HG02763 (cell line): ENCODE measurements around the gene ALDH1B1.

Source experiments
- ATAC-seq: cut with Tn5 transposase; IDR thresholded peaks from one replicate; pipeline ENCODE4 v1.9.1; 2021; ENCODE audit warnings: mild to moderate bottlenecking, moderate library complexity; ENCODE audit not compliant: unreplicated experiment

ALDH1B1 gene

GRCh38 chr9:38413283-38413682 is 20.8 kb downstream of the ALDH1B1 start:
- ATAC-seq = no peak

- ATAC-seq = no peak
These were observed 21.7 kb downstream of the ALDH1B1 start for GRCh38 chr9:38414040-38414723.

GRCh38 chr9:38415856-38416255 is 23.4 kb downstream of the ALDH1B1 start:
- ATAC-seq = no peak

- ATAC-seq = no peak
These were observed 24.0 kb downstream of the ALDH1B1 start for GRCh38 chr9:38416461-38416860.

- no peak for ATAC-seq
These were observed 24.8 kb downstream of the ALDH1B1 start for GRCh38 chr9:38417003-38417945.

- no peak for ATAC-seq
These were observed 25.9 kb downstream of the ALDH1B1 start for GRCh38 chr9:38418366-38418765.

GRCh38 chr9:38419181-38419580 is 26.7 kb downstream of the ALDH1B1 start:
- no peak for ATAC-seq

- ATAC-seq = no peak
These were observed 29.2 kb downstream of the ALDH1B1 start for GRCh38 chr9:38421498-38422211.

- ATAC-seq = no peak
These were observed 30.2 kb downstream of the ALDH1B1 start for GRCh38 chr9:38422555-38423260.

- ATAC-seq = no peak
These were observed 30.9 kb downstream of the ALDH1B1 start for GRCh38 chr9:38423273-38423972.

GRCh38 chr9:38423973-38424843 is 31.7 kb downstream of the ALDH1B1 start, which contains the start of gene IGFBPL1:
TSS of gene IGFBPL1 (minus strand) at chr9:38424454. CDS start at chr9:38424424, 30 bp downstream.
- ATAC-seq = no peak

GRCh38 chr9:38424918-38425317 is 32.4 kb downstream of the ALDH1B1 start:
- no peak for ATAC-seq

GRCh38 chr9:38428062-38428461 is 35.6 kb downstream of the ALDH1B1 start:
- ATAC-seq = no peak

- ATAC-seq = no peak
These were observed 38.6 kb downstream of the ALDH1B1 start for GRCh38 chr9:38431116-38431515.

GRCh38 chr9:38432922-38433510 is 40.5 kb downstream of the ALDH1B1 start:
- no peak for ATAC-seq

GRCh38 chr9:38434365-38434764 is 41.9 kb downstream of the ALDH1B1 start:
- no peak for ATAC-seq

GRCh38 chr9:38434853-38435252 is 42.4 kb downstream of the ALDH1B1 start:
- no peak for ATAC-seq

- ATAC-seq = no peak
These were observed 43.0 kb downstream of the ALDH1B1 start for GRCh38 chr9:38435521-38435920.

GRCh38 chr9:38436708-38437107 is 44.2 kb downstream of the ALDH1B1 start:
- ATAC-seq = no peak
